Activated CD4-positive, alpha-beta T cell treated with anti-CD3 and anti-CD28 coated beads, Interleukin-2, amount 10 ng/mL, durations not matched to agents 24 days and 14 days (primary cell): ENCODE data around the gene SH3GL2. TPM values are rescaled to one million over a fixed set of nuclear protein-coding genes. Genes with fewer than 3 reads are reported as not detected.

ENCODE experiments used
- DNase-seq: peaks from one replicate; pipeline ENCODE4 v3.0.0; 2022
- H3K27ac Mint-ChIP-seq: one replicate; pipeline ENCODE4 v1.8.0; 2022; ENCODE audit warnings: mild to moderate bottlenecking, mixed read lengths
- H3K27me3 Mint-ChIP-seq: one replicate; pipeline ENCODE4 v1.8.0; 2022; ENCODE audit warnings: mixed read lengths
- H3K36me3 Mint-ChIP-seq: one replicate; pipeline ENCODE4 v1.8.0; 2022; ENCODE audit warnings: low read depth, mild to moderate bottlenecking, mixed read lengths
- H3K4me1 Mint-ChIP-seq: one replicate; pipeline ENCODE4 v1.8.0; 2021; ENCODE audit warnings: mixed read lengths
- H3K4me3 Mint-ChIP-seq: one replicate; pipeline ENCODE4 v1.8.0; 2022; ENCODE audit warnings: mild to moderate bottlenecking, moderate library complexity, mixed read lengths
- H3K9me3 Mint-ChIP-seq: one replicate; pipeline ENCODE4 v1.8.0; 2021; ENCODE audit warnings: mixed read lengths
- intact Hi-C: fragments of 100-400 bp; cut with micrococcal nuclease; formaldehyde crosslinking; loops from one replicate; pipeline ENCODE4 v1.15.1; 2023
- total RNA-seq: library from RNA; stranded (reverse); gene quantifications from 2 replicates; pipeline ENCODE4 v1.2.3, GENCODE V29; 2022

The SH3GL2 gene
- total RNA-seq, 1 donor from 2014 or later, result not detected

DNA sequence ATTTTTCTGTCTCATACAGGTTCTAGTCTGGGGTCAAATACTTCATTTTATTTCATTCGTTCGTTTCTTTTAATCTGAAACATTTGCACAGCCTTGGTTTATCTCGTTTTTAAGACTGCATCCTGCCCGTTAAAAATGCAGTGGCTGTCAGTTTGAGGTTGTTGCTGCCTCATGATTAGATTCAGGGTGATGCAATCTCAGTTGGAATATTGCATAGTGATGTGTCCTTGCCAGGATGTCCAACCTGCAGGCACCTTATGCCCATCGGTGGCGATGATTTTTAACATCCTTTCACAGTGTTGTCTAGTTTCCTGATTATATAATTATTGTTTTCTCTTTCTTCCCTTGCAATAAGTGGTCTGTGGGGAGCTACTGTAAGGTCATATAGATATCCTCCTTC lies 45.1 kb downstream of the SH3GL2 start:
- Mint-ChIP-seq H3K9me3 (peaks cover 4% of the 10 kb centered on the region), H3K27me3 (no peaks in the 10 kb centered on the region), H3K4me1 (no peaks in the 10 kb centered on the region), H3K27ac (no peak overlapping the region), H3K36me3 (no peaks in the 10 kb centered on the region), H3K4me3 (no peak overlapping the region)
- DNase-seq, result no peak
- intact Hi-C loops, result no loop called here

DNA sequence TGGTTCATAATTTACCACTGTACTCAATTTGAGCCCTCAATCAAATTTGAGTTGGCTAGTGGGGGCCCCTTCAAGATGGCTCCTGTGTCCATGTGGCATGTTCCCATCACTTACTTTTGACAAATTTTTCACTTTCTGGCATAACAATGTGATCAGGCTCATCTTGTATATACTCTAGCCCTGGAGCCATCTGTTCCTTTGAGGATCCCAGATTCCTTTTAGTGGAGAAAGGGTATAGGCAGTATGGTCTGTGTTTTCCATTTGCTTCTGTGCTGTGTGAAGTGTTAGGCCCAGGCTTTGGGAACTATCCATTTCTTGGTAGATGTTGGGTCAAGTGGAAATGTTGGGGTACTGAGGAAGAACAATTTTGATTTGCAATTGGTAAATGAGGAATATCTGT lies 45.7 kb downstream of the SH3GL2 start:
- no peak for DNase-seq
- no peaks in the 10 kb centered on the region for H3K36me3 Mint-ChIP-seq
- H3K9me3 Mint-ChIP-seq, result peaks cover 4% of the 10 kb centered on the region
- no peaks in the 10 kb centered on the region for H3K4me1 Mint-ChIP-seq
- H3K27ac Mint-ChIP-seq, result no peak overlapping the region
- H3K27me3 Mint-ChIP-seq, result no peaks in the 10 kb centered on the region
- intact Hi-C loops, result no loop called here
- no peak overlapping the region for H3K4me3 Mint-ChIP-seq

DNA sequence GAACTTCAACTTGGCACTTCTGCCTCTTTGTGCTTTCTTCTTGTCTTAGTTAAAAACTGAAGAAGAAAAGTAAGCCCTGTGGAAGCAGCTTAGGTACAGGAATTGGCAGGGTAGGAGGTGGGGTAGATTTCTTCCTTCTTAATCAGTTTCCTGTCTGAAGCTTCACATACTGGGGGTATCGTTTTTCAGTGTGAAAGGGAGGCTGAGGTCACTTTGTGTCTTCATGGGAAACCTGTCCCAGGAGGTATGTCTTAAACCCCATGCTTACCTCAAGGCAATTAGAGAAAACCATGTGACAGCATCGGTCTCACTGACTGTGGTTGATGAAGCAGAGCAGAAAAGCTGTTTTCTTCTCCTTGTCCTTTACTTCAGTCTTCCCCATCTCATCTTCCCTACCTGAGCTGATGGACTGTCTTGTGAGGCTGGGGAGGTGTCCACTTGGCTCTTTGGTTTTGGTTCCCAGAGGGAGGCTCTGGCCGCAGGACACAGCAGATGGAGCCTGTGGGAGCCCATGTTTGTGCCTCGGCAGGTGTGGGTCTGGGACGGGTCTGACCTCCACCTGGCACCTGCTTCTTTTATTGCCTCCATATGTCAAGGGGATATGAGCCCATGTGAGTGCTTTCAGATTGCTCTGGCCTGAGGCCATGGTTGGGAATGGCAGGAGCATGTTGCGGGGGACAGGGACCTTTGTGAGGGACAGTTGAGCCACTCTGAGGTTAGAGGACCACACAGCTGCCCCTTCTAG lies 47.0 kb downstream of the SH3GL2 start:
- intact Hi-C loops, result no loop called here
- Mint-ChIP-seq H3K27ac (no peak overlapping the region), H3K4me1 (no peaks in the 10 kb centered on the region), H3K9me3 (peaks cover 4% of the 10 kb centered on the region), H3K36me3 (no peaks in the 10 kb centered on the region), H3K27me3 (no peaks in the 10 kb centered on the region), H3K4me3 (no peak overlapping the region)
- DNase-seq, result no peak

DNA sequence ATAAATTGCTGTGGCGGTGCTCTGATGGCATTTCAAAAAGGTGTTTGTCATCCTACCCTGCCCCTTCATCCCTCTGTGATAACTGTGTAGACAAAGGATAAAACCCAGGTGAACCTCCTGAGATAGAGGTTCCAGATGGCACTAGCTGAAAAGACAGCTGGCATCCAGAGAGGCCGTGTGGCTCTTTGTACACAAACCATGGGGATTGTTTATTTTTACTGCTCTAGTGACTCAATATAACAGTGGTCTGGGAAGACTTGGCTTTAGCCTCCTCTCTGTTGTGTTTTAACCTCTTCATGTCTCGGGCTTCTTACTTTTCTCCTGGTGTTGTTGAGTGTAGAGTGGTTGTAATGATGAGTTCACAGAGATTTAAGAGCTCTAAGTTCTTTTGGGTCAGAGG lies 48.8 kb downstream of the SH3GL2 start:
- Mint-ChIP-seq H3K4me3 (no peak overlapping the region), H3K27me3 (no peaks in the 10 kb centered on the region), H3K4me1 (no peaks in the 10 kb centered on the region), H3K36me3 (no peaks in the 10 kb centered on the region), H3K27ac (no peak overlapping the region), H3K9me3 (peaks cover 4% of the 10 kb centered on the region)
- intact Hi-C loops, result no loop called here
- no peak for DNase-seq

DNA sequence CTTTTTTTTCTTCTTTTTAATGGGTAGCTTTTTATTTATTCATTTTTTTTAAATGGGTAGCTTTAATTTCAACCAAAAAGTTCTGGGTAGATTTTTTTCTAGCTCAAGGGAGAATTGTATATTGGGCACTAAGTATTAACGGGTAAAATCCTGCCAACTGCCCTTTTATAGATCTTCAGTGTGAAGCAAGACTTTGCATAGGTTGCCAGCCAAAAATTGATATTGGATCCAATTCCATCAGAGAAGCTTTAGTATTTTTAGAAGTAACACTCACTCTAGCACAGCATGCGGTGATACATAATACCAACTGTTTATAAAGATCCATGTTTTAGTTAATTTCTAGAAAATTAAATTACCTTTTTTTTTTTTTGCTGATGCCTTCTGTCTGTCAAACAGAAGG lies 49.8 kb downstream of the SH3GL2 start:
- Mint-ChIP-seq H3K9me3 (peaks cover 4% of the 10 kb centered on the region), H3K4me1 (no peaks in the 10 kb centered on the region)

DNA sequence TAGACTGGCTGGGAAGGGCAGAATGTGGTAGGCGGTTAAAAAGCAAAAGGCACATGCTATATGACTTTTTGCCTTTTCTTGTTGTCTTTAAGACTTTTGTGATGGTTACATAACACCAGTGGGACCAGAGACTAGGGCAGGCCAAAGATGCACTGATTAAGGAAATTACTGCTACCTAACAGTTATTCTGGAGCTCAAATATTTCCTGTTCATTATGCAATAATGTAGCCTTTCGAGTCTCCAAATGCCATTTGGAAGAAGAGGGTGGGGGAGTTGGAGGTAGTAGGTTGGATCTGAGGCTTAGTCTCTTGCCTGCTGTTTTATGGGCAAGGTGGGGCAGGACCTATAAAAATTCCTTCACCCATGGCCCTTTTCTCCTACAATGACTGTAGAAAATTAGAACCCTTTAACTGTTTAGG lies 51.7 kb downstream of the SH3GL2 start:
- Mint-ChIP-seq H3K27me3 (no peaks in the 10 kb centered on the region), H3K36me3 (no peaks in the 10 kb centered on the region), H3K27ac (no peak overlapping the region), H3K4me3 (no peak overlapping the region), H3K4me1 (no peaks in the 10 kb centered on the region), H3K9me3 (peaks cover under 1% of the 10 kb centered on the region)
- intact Hi-C loops, result no loop called here
- no peak for DNase-seq

More for the DNA sequence above, 49.8 kb downstream of the SH3GL2 start:
- Mint-ChIP-seq H3K4me3 (no peak overlapping the region), H3K27ac (no peak overlapping the region), H3K36me3 (no peaks in the 10 kb centered on the region), H3K27me3 (no peaks in the 10 kb centered on the region)
- intact Hi-C loops, result no loop called here
- no peak for DNase-seq

DNA sequence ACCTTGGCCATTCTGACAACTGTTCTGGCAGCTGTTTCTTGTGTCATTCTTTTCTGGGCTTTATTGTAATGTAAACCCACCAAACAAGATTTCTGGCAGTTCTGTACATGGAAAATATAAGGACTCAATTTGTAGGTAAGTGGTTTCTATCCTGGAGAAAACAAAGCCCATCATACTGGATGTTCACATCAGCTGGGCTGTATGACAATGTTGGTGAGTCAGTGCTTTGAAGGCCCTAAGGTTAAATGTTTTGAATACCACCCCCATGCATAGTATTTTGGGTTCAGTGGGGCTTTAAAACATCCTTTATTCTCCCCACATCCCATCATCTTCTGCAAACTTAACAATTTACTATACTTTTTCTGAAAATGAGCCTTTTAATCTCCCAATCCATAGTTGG lies 52.5 kb downstream of the SH3GL2 start:
- no peaks in the 10 kb centered on the region for H3K36me3 Mint-ChIP-seq
- intact Hi-C loops, result no loop called here
- no peaks in the 10 kb centered on the region for H3K27me3 Mint-ChIP-seq
- DNase-seq, result no peak
- no peaks in the 10 kb centered on the region for H3K9me3 Mint-ChIP-seq
- no peak overlapping the region for H3K27ac Mint-ChIP-seq
- H3K4me1 Mint-ChIP-seq, result no peaks in the 10 kb centered on the region
- H3K4me3 Mint-ChIP-seq, result no peak overlapping the region

DNA sequence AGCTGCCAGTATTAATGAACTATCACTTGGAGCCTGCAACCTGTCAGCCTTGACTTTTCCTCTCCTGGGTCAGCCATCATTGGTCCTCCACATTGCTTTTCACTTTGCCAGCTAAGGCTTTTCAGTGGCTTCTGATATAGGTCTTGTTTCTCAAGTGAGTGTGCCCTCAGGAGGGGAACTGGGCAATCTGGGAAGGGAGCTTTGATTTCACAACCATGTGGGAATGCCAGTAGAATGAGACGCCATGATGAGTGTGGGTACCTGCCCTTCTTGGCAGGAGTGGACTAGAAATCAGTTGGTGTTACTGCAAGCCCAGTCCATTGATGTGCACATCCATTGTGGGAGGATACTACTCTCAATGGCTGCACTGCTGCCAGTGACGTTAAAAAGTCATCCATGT lies 54.1 kb downstream of the SH3GL2 start:
- H3K27me3 Mint-ChIP-seq, result no peaks in the 10 kb centered on the region
- no peak overlapping the region for H3K27ac Mint-ChIP-seq
- no peaks in the 10 kb centered on the region for H3K9me3 Mint-ChIP-seq
- no peak overlapping the region for H3K4me3 Mint-ChIP-seq
- no peak for DNase-seq
- intact Hi-C loops, result no loop called here
- no peaks in the 10 kb centered on the region for H3K4me1 Mint-ChIP-seq
- no peaks in the 10 kb centered on the region for H3K36me3 Mint-ChIP-seq

DNA sequence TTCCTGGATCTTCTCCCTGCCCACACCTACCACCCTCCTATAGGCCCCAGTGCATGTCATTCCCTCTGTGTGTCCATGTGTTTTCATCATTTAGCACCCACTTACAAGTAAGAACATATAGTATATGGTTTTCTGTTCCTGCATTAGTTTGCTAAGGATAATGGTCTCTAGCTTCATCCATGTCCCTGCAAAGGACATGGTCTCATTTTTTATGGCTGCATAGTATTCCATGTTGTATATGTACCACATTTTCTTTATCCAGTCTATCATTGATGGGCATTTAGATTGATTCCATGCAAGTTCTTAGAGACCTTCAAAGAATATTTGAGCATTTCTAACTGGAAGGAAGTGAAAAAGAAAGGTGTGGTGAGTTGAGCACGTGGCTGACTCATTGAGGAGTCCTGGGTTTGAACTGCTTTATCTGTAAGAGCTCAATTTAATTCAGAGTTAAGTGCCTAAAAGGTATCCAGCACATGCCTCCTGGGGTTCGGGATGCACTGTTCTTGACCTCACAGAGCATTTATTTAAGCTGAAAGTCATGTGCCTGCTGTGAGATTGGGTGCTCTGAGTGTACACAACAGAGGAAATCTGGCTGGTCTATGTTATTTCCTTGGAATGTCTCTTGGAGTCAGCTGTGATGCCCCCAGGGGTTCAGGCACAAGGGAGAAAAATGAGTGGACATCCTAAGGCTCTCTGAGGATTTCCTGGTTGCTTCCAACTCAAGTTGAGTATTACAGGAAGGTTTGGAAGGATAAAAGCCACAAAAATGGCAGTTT lies 56.4 kb downstream of the SH3GL2 start:
- H3K4me3 Mint-ChIP-seq, result no peak overlapping the region
- H3K27ac Mint-ChIP-seq, result no peak overlapping the region
- no peaks in the 10 kb centered on the region for H3K4me1 Mint-ChIP-seq

DNA sequence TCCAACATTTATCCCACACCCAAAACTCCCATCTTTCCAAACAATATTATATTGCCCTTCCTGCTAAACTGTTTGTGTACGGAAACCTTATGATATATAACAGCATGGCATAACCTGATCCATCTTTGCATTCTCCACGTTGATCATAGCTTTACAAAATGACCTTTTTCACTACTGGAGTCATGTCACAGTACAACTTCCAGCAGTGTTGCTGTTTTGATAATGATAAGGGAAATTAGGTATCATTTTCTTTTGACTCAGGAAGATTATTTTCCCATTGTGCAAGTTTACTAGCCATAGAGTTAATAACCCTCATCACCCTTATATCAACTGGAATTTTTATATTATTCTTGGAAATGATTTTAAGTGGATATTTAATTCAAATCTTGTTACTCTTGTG lies 57.5 kb downstream of the SH3GL2 start:
- no peak for DNase-seq
- Mint-ChIP-seq H3K27ac (no peak overlapping the region), H3K4me1 (no peaks in the 10 kb centered on the region), H3K9me3 (no peaks in the 10 kb centered on the region), H3K36me3 (no peaks in the 10 kb centered on the region), H3K4me3 (no peak overlapping the region), H3K27me3 (no peaks in the 10 kb centered on the region)
- intact Hi-C loops, result no loop called here

More for the DNA sequence above, 56.4 kb downstream of the SH3GL2 start:
- DNase-seq, result no peak
- intact Hi-C loops, result no loop called here
- Mint-ChIP-seq H3K9me3 (no peaks in the 10 kb centered on the region), H3K27me3 (no peaks in the 10 kb centered on the region), H3K36me3 (no peaks in the 10 kb centered on the region)

DNA sequence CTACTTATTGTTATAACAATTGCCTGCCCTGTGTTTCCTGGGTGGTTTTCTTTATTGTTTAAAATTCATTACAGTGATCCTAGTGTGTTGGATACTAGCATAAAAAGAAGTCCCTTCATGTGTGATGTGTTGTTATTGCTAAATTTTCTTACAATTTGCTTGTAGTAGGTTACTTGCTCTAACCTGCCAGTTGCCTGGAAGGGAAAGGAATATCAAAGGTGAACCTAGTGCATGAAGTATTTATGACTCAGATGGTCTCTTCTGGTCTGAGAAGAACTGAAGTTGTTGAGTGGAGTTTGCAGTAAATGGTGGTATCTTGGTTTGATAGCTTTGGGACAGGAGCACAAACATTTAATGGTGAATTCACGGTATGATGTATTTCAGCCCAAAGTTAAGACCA lies 58.0 kb downstream of the SH3GL2 start:
- Mint-ChIP-seq H3K9me3 (no peaks in the 10 kb centered on the region), H3K27me3 (no peaks in the 10 kb centered on the region), H3K36me3 (no peaks in the 10 kb centered on the region), H3K4me1 (no peaks in the 10 kb centered on the region), H3K27ac (no peak overlapping the region), H3K4me3 (no peak overlapping the region)
- DNase-seq, result no peak
- intact Hi-C loops, result no loop called here

DNA sequence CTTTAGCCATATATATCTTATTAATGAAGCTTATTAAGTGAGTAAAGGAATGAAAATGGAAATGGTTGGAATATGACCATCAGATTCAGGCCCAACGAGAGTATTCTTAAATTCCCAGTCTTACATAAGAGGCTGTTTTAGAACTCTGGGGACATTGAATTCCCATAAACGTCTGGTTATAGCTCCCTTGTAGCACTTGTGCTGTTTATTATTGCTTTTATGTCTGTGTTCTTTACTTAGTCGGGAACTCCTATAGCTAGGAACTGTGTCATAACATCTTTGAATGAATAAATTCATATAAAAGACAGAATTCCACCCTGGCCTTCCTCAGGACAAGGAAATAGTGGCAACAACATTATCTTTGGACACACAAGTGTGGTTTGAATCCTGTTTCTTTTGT lies 58.4 kb downstream of the SH3GL2 start:
- H3K27me3 Mint-ChIP-seq, result no peaks in the 10 kb centered on the region
- H3K9me3 Mint-ChIP-seq, result no peaks in the 10 kb centered on the region
- no peak overlapping the region for H3K27ac Mint-ChIP-seq
- intact Hi-C loops, result no loop called here
- no peaks in the 10 kb centered on the region for H3K36me3 Mint-ChIP-seq
- H3K4me3 Mint-ChIP-seq, result no peak overlapping the region
- DNase-seq, result no peak
- H3K4me1 Mint-ChIP-seq, result no peaks in the 10 kb centered on the region

DNA sequence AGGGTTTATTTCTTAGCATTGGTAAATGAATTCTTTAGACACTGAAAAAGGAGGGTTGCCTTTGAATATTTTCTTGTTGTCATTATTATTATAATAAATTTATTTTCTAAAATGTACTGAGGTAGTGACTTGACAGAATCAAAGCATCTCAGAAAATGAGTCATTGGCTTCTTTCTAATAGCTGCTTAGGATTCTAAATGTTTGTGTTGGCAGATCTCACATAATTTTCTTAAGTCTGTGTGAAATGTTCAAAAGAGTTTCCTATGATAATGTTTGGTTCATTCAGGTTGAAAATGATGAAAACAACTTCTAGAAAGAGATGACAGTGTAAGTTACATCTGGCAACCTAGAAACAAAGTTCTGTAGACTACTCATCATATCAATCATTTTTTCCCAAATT lies 69.7 kb downstream of the SH3GL2 start:
- H3K4me3 Mint-ChIP-seq, result no peak overlapping the region

DNA sequence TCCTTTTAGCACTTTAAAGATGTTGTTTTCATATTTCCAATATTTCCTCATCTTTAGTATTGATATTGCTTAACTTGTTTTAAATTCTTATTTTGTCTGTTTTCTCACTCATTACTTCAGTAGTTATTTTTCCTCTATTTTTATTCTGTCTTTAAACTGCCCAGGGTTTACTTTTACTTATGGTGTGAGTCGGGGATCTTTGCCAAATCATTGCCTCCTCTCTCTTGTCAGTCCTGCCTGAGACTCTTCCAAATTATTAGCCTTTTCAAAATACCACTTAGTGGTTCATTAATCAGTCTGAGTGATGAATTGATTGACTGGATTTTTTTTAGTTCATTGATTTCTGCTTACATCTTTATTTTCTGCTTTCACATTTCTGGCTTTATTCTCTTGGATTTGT lies 72.9 kb downstream of the SH3GL2 start:
- intact Hi-C loops, result no loop called here
- H3K4me3 Mint-ChIP-seq, result no peak overlapping the region
- H3K27ac Mint-ChIP-seq, result no peak overlapping the region
- no peak for DNase-seq
- no peaks in the 10 kb centered on the region for H3K9me3 Mint-ChIP-seq
- no peaks in the 10 kb centered on the region for H3K4me1 Mint-ChIP-seq
- no peaks in the 10 kb centered on the region for H3K36me3 Mint-ChIP-seq
- H3K27me3 Mint-ChIP-seq, result no peaks in the 10 kb centered on the region

More for the DNA sequence above, 69.7 kb downstream of the SH3GL2 start:
- H3K9me3 Mint-ChIP-seq, result peaks cover 5% of the 10 kb centered on the region
- intact Hi-C loops, result no loop called here
- no peaks in the 10 kb centered on the region for H3K27me3 Mint-ChIP-seq
- no peaks in the 10 kb centered on the region for H3K36me3 Mint-ChIP-seq
- no peak overlapping the region for H3K27ac Mint-ChIP-seq
- DNase-seq, result no peak
- no peaks in the 10 kb centered on the region for H3K4me1 Mint-ChIP-seq
